ENCODE data around the gene SH3RF3.
"Not testable (repeated sequence)": the region's sequence is repeated elsewhere in the genome, so short reads cannot be mapped to it uniquely, and the experiment has no call there.

SH3RF3 gene

DNA sequence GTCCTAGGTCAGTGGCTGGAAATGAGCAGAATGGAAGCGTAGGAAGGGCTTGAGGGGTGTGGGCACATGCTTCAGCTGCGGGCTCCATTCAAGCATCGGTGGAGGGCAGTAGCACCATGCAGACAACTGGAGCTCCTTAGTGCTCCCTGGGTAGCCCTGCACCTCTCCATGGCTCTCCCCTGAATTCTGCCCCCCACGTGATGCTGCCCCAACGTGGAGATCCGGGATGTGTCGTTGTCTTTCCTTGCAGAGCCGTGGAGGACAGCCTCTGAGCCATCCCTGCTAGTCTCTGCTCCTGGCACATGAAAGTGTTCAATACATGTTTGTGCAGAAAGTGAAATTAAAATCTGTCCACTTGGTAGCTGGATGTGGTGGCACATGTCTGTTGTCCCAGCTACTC lies 94.5 kb downstream of the SH3RF3 start:
- no peak for DNase-seq (ENCODE audit: extremely low read depth, insufficient read length)
- TF ChIP-seq CTCF (IDR thresholded peaks at IDR 0.05; ENCODE audit: insufficient read depth, low read length, poor library complexity, severe bottlenecking): no peak
- Histone ChIP-seq H3K4me3 (replicated peaks; ENCODE audit: low read depth, low read length) (no peak overlapping the region), H3K27me3 (replicated peaks; ENCODE audit: control insufficient read depth, insufficient read depth, low read length) (no peaks in the 10 kb centered on the region; the same call in 1 of the 2 replicates), H3K36me3 (ENCODE audit: control insufficient read depth, insufficient read depth, low read length) (no peaks in the 10 kb centered on the region)

- not testable (repeated sequence) for H3K4me3 ChIP-seq (replicated peaks; ENCODE audit: low read depth, low read length); DNase-seq (ENCODE audit: extremely low read depth, insufficient read length); H3K27me3 ChIP-seq (replicated peaks; ENCODE audit: control insufficient read depth, insufficient read depth, low read length); H3K36me3 ChIP-seq (ENCODE audit: control insufficient read depth, insufficient read depth, low read length)
These were observed 95.3 kb downstream of the SH3RF3 start for GRCh38 chr2:109224341-109224740.

GRCh38 chr2:109225170-109225782 lies 96.3 kb downstream of the SH3RF3 start:
- H3K4me3 ChIP-seq (replicated peaks; ENCODE audit: low read depth, low read length): no peak overlapping the region

DNA sequence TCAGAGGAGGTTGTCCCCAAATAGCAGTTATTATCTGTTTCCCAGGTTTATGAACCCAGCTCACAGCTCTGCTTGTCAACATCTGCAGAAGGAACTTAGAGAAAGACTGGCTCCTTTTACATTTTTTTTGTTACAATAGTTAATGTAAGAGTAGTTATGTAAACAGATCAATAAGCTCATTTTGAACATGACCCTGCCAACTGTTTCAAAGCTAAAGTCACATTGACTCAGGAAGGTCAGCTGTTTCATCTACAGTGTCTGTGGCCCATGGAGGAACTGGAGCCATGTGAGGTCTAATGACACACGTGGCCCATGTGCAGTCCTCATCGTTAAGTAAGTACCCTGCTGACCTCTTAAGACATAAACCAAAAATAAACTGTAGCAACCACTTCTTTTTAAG lies 97.1 kb downstream of the SH3RF3 start:
- Histone ChIP-seq H3K27me3 (replicated peaks; ENCODE audit: control insufficient read depth, insufficient read depth, low read length) (no peaks in the 10 kb centered on the region; the same call in 1 of the 2 replicates), H3K4me3 (replicated peaks; ENCODE audit: low read depth, low read length) (no peak overlapping the region), H3K36me3 (ENCODE audit: control insufficient read depth, insufficient read depth, low read length) (no peaks in the 10 kb centered on the region)
- no peak for DNase-seq (ENCODE audit: extremely low read depth, insufficient read length)
- TF ChIP-seq CTCF (IDR thresholded peaks at IDR 0.05; ENCODE audit: insufficient read depth, low read length, poor library complexity, severe bottlenecking): no peak

More at GRCh38 chr2:109225170-109225782, 96.3 kb downstream of the SH3RF3 start:
- no peak for TF ChIP-seq CTCF (IDR thresholded peaks at IDR 0.05; ENCODE audit: insufficient read depth, low read length, poor library complexity, severe bottlenecking)
- Histone ChIP-seq H3K36me3 (ENCODE audit: control insufficient read depth, insufficient read depth, low read length) (no peaks in the 10 kb centered on the region), H3K27me3 (replicated peaks; ENCODE audit: control insufficient read depth, insufficient read depth, low read length) (no peaks in the 10 kb centered on the region; the same call in 1 of the 2 replicates)
- DNase-seq (ENCODE audit: extremely low read depth, insufficient read length): no peak

- H3K4me3 ChIP-seq (replicated peaks; ENCODE audit: low read depth, low read length): no peak overlapping the region
- TF ChIP-seq CTCF (IDR thresholded peaks at IDR 0.05; ENCODE audit: insufficient read depth, low read length, poor library complexity, severe bottlenecking): no peak
- no peak for DNase-seq (ENCODE audit: extremely low read depth, insufficient read length)
- no peaks in the 10 kb centered on the region for H3K36me3 ChIP-seq (ENCODE audit: control insufficient read depth, insufficient read depth, low read length)
- H3K27me3 ChIP-seq (replicated peaks; ENCODE audit: control insufficient read depth, insufficient read depth, low read length): no peaks in the 10 kb centered on the region; the same call in 1 of the 2 replicates
These were observed 97.6 kb downstream of the SH3RF3 start for GRCh38 chr2:109226622-109227021.

- no peak overlapping the region for H3K4me3 ChIP-seq (replicated peaks; ENCODE audit: low read depth, low read length)
- TF ChIP-seq CTCF (IDR thresholded peaks at IDR 0.05; ENCODE audit: insufficient read depth, low read length, poor library complexity, severe bottlenecking): no peak
- H3K36me3 ChIP-seq (ENCODE audit: control insufficient read depth, insufficient read depth, low read length): no peaks in the 10 kb centered on the region
- H3K27me3 ChIP-seq (replicated peaks; ENCODE audit: control insufficient read depth, insufficient read depth, low read length): no peaks in the 10 kb centered on the region; the same call in 1 of the 2 replicates
- no peak for DNase-seq (ENCODE audit: extremely low read depth, insufficient read length)
These were observed 100.2 kb downstream of the SH3RF3 start for GRCh38 chr2:109229094-109229675.
